Ovary (tissue), 3 donors: ENCODE measurements around the gene RPS6KB1.

Source experiments
- CTCF ChIP-seq, 3 donors: fragments of 450-650 bp in 2 of 3; fragments of 200-600 bp in 1 of 3; IDR thresholded peaks; one replicate each; pipeline versions ENCODE4 v1.5.1 to v1.8.0; 2016 to 2022; ENCODE audit warnings: antibody characterized with exemption in 3 of 3, mild to moderate bottlenecking in 1 of 3
- EP300 ChIP-seq: sonication (generic); formaldehyde crosslinking; IDR thresholded peaks from one replicate; pipeline ENCODE4 v1.6.1; 2017; ENCODE audit warnings: antibody characterized with exemption
- POLR2A ChIP-seq: fragments of 450-650 bp; IDR thresholded peaks from one replicate; pipeline ENCODE4 v1.6.1; 2017; ENCODE audit warnings: antibody characterized with exemption, mild to moderate bottlenecking, moderate library complexity
- donor health status: DM: no; HTN: no; CAD: no.

DNA sequence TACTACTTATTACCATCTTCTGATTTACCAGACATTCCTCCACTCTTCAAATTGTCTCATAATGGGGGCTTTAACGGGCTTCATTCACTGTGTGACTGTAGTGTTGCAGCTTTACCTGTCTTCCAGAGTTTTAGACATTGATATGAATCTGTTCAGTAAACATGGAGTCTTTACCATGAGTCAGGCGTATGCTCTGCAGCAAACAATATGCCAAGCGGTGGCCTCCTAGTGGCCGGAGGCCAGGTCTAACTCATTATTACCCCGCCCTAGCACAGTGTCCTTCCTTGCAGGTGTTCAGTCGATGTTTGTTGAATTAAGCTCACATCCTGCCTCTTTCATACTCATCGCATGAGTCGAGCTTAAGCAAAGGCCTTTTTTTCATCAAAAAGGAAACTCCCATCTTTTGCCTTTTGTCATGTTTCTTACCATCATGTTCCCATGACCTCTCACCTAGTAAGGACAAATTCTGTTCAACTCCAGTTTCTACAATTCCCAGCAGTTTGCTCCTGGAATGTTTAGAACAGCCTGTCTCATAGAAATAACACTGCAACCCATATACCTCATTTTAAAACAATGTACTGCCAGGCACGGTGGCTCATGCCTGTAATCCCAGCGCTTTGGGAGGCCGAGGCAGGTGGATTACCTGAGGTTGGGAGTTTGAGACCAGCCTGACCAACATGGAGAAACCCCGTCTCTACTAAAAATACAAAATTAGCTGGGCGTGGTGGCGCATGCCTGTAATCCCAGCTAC, 39.6 kb upstream of the RPS6KB1 start:
- TF ChIP-seq POLR2A: no peak
- no peak for TF ChIP-seq CTCF (IDR thresholded peaks at IDR 0.05)
- no peak for TF ChIP-seq EP300
